ENCODE results near the gene SSC5D.
"Not testable (repeated sequence)": the region's sequence is repeated elsewhere in the genome, so short reads cannot be mapped to it uniquely, and the experiment has no call there.

The SSC5D gene

GRCh38 chr19:55486971-55487923 lies 989 bp upstream of the SSC5D start:
- peak; percentile 24 for DNase-seq (ENCODE audit: low read depth)

- DNase-seq (ENCODE audit: low read depth) = no peak
These were observed 912 bp downstream of the SSC5D start for GRCh38 chr19:55488986-55489710.

GRCh38 chr19:55489711-55490477 lies 1.7 kb downstream of the SSC5D start:
- no peak for DNase-seq (ENCODE audit: low read depth)

- DNase-seq (ENCODE audit: low read depth) = no peak
These were observed 2.5 kb downstream of the SSC5D start for GRCh38 chr19:55490478-55491432.

- DNase-seq (ENCODE audit: low read depth) = no peak
These were observed 3.5 kb downstream of the SSC5D start for GRCh38 chr19:55491546-55492360.

GRCh38 chr19:55492362-55492944 lies 4.2 kb downstream of the SSC5D start:
- no peak for DNase-seq (ENCODE audit: low read depth)

- no peak for DNase-seq (ENCODE audit: low read depth)
These were observed 4.9 kb downstream of the SSC5D start for GRCh38 chr19:55493052-55493644.

- DNase-seq (ENCODE audit: low read depth) = no peak
These were observed 5.5 kb downstream of the SSC5D start for GRCh38 chr19:55493645-55494171.

- no peak for DNase-seq (ENCODE audit: low read depth)
These were observed 6.0 kb downstream of the SSC5D start for GRCh38 chr19:55494172-55494761.

GRCh38 chr19:55495646-55496349 lies 7.6 kb downstream of the SSC5D start:
- no peak for DNase-seq (ENCODE audit: low read depth)

- DNase-seq (ENCODE audit: low read depth) = not testable (repeated sequence)
These were observed 8.6 kb downstream of the SSC5D start for GRCh38 chr19:55496820-55497219.

- DNase-seq (ENCODE audit: low read depth) = no peak
These were observed 9.5 kb downstream of the SSC5D start for GRCh38 chr19:55497763-55498162.

GRCh38 chr19:55498246-55498840 lies 10.1 kb downstream of the SSC5D start:
- DNase-seq (ENCODE audit: low read depth) = no peak

- DNase-seq (ENCODE audit: low read depth) = no peak
These were observed 12.2 kb downstream of the SSC5D start for GRCh38 chr19:55500368-55500952.

- no peak for DNase-seq (ENCODE audit: low read depth)
These were observed 14.1 kb downstream of the SSC5D start for GRCh38 chr19:55502197-55502952.

- no peak for DNase-seq (ENCODE audit: low read depth)
These were observed 14.9 kb downstream of the SSC5D start for GRCh38 chr19:55503157-55503501.

Measured in stimulated activated CD8-positive, alpha-beta memory T cell treated with anti-CD3 and anti-CD28 coated beads, Interleukin-12 subunit alpha, Interleukin-12 subunit beta, amount 100 ng/mL, for 1 hour (primary cell).